PC-9 (cell line): Measurements from ENCODE around the gene PLAU. TPM values are rescaled to one million over a fixed set of nuclear protein-coding genes. Genes with fewer than 3 reads are reported as not detected.
"Not testable (repeated sequence)": the region's sequence is repeated elsewhere in the genome, so short reads cannot be mapped to it uniquely, and the experiment has no call there.

Experiments used
- BruUV-seq: library from RNA; stranded (reverse); fragments of 400-500 nt; replicated peaks from 2 replicates; lab custom pipeline; 2021; lab: Mats Ljungman, UMichigan
- CTCF ChIA-PET: fragments of 300-600 bp; sonication (Branson Sonifier 250); formaldehyde crosslinking; loops from one replicate; lab custom pipeline; 2022; ENCODE audit warnings: antibody characterized with exemption; lab: Charles Lee
- POLR2A ChIA-PET: fragments of 300-600 bp; sonication (Branson Sonifier 250); formaldehyde crosslinking; loops from one replicate; lab custom pipeline; 2022; ENCODE audit warnings: antibody characterized with exemption; ENCODE audit not compliant: unreplicated experiment; lab: Charles Lee
- DNase-seq, 2 experiments: peaks; one replicate each; pipeline versions ENCODE4 v3.0.0 to v3.0.0-alpha.2; 2015 to 2022; ENCODE audit warnings: mixed read lengths in 1 of 2
- H2AFZ ChIP-seq: fragments of 200-600 bp; sonication (generic); 2 replicates; pipeline ENCODE4 v1.8.1; 2017; ENCODE audit warnings: antibody characterized with exemption
- H3F3A ChIP-seq: fragments of 200-600 bp; sonication (generic); 2 replicates; pipeline ENCODE4 v1.8.1; 2017; ENCODE audit warnings: antibody characterized with exemption, mild to moderate bottlenecking, low read depth; ENCODE audit not compliant: insufficient read depth
- H3K27ac ChIP-seq: fragments of 200-600 bp; sonication (generic); 2 replicates; pipeline ENCODE4 v1.6.1; 2016; ENCODE audit warnings: mixed run types
- H3K27me3 ChIP-seq: fragments of 200-600 bp; sonication (generic); 2 replicates; pipeline ENCODE4 v1.6.1; 2016; ENCODE audit warnings: low read depth, mixed run types; ENCODE audit not compliant: insufficient read depth
- H3K36me3 ChIP-seq: fragments of 200-600 bp; sonication (generic); 2 replicates; pipeline ENCODE4 v1.6.1; 2016; ENCODE audit warnings: low read depth, mixed run types
- H3K4me1 ChIP-seq: fragments of 200-600 bp; sonication (generic); replicated peaks from 2 replicates; pipeline ENCODE4 v1.6.1; 2016; ENCODE audit warnings: mixed run types; ENCODE audit not compliant: insufficient read depth
- H3K4me2 ChIP-seq: fragments of 200-600 bp; sonication (generic); 2 replicates; pipeline ENCODE4 v1.6.1; 2017; ENCODE audit warnings: mixed run types
- H3K4me3 ChIP-seq: fragments of 200-600 bp; sonication (generic); 2 replicates; pipeline ENCODE4 v1.6.1; 2016; ENCODE audit warnings: mixed run types
- H3K79me2 ChIP-seq: fragments of 200-600 bp; sonication (generic); 2 replicates; pipeline ENCODE4 v1.6.1; 2017; ENCODE audit warnings: low read depth, mixed run types
- H3K9me2 ChIP-seq: fragments of 200-600 bp; sonication (generic); 2 replicates; pipeline ENCODE4 v1.8.1; 2017; ENCODE audit warnings: mild to moderate bottlenecking; ENCODE audit not compliant: insufficient read depth
- H3K9me3 ChIP-seq: fragments of 200-600 bp; sonication (generic); 2 replicates; pipeline ENCODE4 v1.8.1; 2016; ENCODE audit warnings: low read depth; ENCODE audit not compliant: insufficient read depth
- H4K20me1 ChIP-seq: fragments of 200-600 bp; sonication (generic); 2 replicates; pipeline ENCODE4 v1.8.1; 2017; ENCODE audit not compliant: insufficient read depth
- EZH2 ChIP-seq: fragments of 200-600 bp; sonication (generic); IDR thresholded peaks from 2 replicates; pipeline ENCODE4 v1.8.0; 2017; ENCODE audit warnings: antibody characterized with exemption, low read depth
- intact Hi-C: fragments of 100-400 bp; cut with micrococcal nuclease; formaldehyde crosslinking; loops from one replicate; pipeline ENCODE4 v1.10.0; 2022; ENCODE audit not compliant: unreplicated experiment
- total RNA-seq: library from RNA; stranded (reverse); gene quantifications from 2 replicates; pipeline ENCODE4 v1.2.3, GENCODE V29; 2021
- TF ChIP-seq, protein P1 (sequence below): fragments of 200-600 bp; sonication (generic); conservative IDR thresholded peaks from 2 replicates; pipeline ENCODE4 v1.6.1; 2017; ENCODE audit warnings: mixed run types, antibody characterized with exemption, mild to moderate bottlenecking, moderate library complexity

The PLAU gene
- total RNA-seq, 1 experiment from 2014 or later, result 90.3 TPM

- no peaks in the 10 kb centered on the region for H3K36me3 ChIP-seq
- H3K4me3 ChIP-seq, result no peak overlapping the region
- no peak for TF ChIP-seq EZH2
- TF ChIP-seq, protein P1, sequence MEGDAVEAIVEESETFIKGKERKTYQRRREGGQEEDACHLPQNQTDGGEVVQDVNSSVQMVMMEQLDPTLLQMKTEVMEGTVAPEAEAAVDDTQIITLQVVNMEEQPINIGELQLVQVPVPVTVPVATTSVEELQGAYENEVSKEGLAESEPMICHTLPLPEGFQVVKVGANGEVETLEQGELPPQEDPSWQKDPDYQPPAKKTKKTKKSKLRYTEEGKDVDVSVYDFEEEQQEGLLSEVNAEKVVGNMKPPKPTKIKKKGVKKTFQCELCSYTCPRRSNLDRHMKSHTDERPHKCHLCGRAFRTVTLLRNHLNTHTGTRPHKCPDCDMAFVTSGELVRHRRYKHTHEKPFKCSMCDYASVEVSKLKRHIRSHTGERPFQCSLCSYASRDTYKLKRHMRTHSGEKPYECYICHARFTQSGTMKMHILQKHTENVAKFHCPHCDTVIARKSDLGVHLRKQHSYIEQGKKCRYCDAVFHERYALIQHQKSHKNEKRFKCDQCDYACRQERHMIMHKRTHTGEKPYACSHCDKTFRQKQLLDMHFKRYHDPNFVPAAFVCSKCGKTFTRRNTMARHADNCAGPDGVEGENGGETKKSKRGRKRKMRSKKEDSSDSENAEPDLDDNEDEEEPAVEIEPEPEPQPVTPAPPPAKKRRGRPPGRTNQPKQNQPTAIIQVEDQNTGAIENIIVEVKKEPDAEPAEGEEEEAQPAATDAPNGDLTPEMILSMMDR, result no peak
- H3K4me2 ChIP-seq, result peak overlapping the region; percentile 39
- H3K4me1 ChIP-seq, result peaks cover 100% of the 10 kb centered on the region
- H3F3A ChIP-seq, result peaks cover 70% of the 10 kb centered on the region
- no peaks in the 10 kb centered on the region for H3K27me3 ChIP-seq
- H2AFZ ChIP-seq, result no peak overlapping the region
- no peaks in the 10 kb centered on the region for H3K79me2 ChIP-seq
- intact Hi-C loops, result no loop called here
- BruUV-seq, result no TSS peak
- ChIA-PET POLR2A (no interaction called here), CTCF (interaction anchor here (0.5 to 1.0 kb wide), 3 partner anchors 47 to 189 kb away, joined by 3 read pairs; no protein-coding TSS in a partner anchor)
- H3K9me2 ChIP-seq, result no peaks in the 10 kb centered on the region
- H3K9me3 ChIP-seq, result no peaks in the 10 kb centered on the region
- DNase-seq, result peak in 1 of 2 experiments; percentile 70
- peak overlapping the region; percentile 97 for H3K27ac ChIP-seq
- H4K20me1 ChIP-seq, result no peaks in the 10 kb centered on the region
These were observed 18.5 kb upstream of the PLAU start for GRCh38 chr10:73892310-73893030.

GRCh38 chr10:73893426-73893825, 17.5 kb upstream of the PLAU start:
- no TSS peak for BruUV-seq
- CTCF ChIA-PET, result interaction anchor here (1.2 to 1.5 kb wide), 2 partner anchors 9 to 14 kb away, joined by 3 to 4 read pairs; no protein-coding TSS in a partner anchor
- no peaks in the 10 kb centered on the region for H3K79me2 ChIP-seq
- H3K27ac ChIP-seq, result peak overlapping the region; percentile 97
- no peaks in the 10 kb centered on the region for H3K36me3 ChIP-seq
- no peaks in the 10 kb centered on the region for H3K9me2 ChIP-seq
- H3K27me3 ChIP-seq, result no peaks in the 10 kb centered on the region
- TF ChIP-seq, protein P1, result no peak
- no peak for TF ChIP-seq EZH2
- peak; percentile 76 for DNase-seq
- intact Hi-C loops, result no loop called here
- POLR2A ChIA-PET, result interaction anchor here (0.6 to 0.7 kb wide), 2 partner anchors 13 to 115 kb away, joined by 3 to 5 read pairs; no protein-coding TSS in a partner anchor
- peak overlapping the region; percentile 39 for H3K4me2 ChIP-seq
- no peak overlapping the region for H2AFZ ChIP-seq
- peaks cover 100% of the 10 kb centered on the region for H3K4me1 ChIP-seq
- peaks cover 70% of the 10 kb centered on the region for H3F3A ChIP-seq
- no peaks in the 10 kb centered on the region for H4K20me1 ChIP-seq
- no peaks in the 10 kb centered on the region for H3K9me3 ChIP-seq
- H3K4me3 ChIP-seq, result no peak overlapping the region

DNA sequence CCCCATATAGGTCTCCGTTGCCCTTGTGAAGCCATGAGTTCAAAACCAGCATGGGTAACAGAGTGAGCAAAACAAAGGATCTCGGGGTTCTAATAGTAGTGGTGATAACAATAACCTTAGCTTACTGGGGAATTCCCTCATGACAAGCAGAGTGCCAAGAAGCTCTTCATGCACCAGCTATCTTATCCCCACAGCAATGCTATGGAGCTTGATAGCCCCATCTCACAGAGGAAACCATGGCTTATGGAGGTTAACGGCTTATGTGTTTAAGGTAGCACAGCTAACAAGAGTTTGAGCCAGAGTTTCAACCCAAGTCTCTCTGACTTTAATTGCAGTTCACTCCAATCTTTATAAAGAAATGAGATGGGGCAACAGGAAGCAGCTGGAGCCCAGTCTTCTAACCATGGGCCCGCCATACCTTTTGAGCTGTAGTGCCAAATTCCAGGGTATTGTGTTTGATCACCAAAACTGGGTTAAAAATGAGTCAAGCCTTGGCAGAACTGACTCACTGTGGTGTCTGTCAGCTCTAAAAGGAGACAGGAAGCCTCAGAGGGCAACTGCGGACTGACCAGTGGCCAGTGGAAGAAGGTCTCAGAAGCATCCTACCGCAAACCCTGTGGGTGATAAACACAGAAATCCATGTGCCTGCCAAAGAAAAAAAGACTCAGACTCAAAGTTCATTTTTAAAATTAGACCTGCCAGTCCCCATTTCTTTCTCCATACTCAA, 16.5 kb upstream of the PLAU start:
- POLR2A ChIA-PET, result interaction anchor here (0.5 to 0.9 kb wide), 6 partner anchors 11 to 1369 kb away, joined by 3 to 9 read pairs (median 4); no protein-coding TSS in a partner anchor
- peak; percentile 63 to 84 for DNase-seq

DNA sequence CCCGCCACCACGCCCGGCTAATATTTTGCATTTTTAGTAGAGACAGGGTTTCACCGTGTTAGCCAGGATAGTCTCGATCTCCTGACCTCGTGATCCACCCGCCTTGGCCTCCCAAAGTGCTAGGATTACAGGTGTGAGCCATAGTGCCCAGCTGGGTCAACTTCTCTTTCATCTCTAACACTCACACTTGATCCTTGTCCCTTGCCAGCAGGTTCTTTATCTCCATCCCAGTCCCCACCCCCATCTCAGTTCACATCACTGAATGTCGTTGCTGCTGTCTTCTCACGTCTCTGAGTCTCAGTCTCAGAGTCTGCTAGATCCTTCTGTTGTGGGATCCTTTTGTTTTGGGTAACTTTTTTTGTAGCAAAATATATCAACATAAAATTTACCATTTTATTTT, 15.6 kb upstream of the PLAU start:
- H3K4me3 ChIP-seq, H3K4me2 ChIP-seq, intact Hi-C loops, H2AFZ ChIP-seq, BruUV-seq, H3K79me2 ChIP-seq, DNase-seq, H3K36me3 ChIP-seq, H3K9me3 ChIP-seq, H4K20me1 ChIP-seq, H3K9me2 ChIP-seq, H3K27me3 ChIP-seq: not testable (repeated sequence)
- peaks cover 100% of the 10 kb centered on the region for H3K4me1 ChIP-seq
- CTCF ChIA-PET, result interaction anchor here (0.6 to 0.7 kb wide), 2 partner anchors 12 to 61 kb away, joined by 5 to 7 read pairs; no protein-coding TSS in a partner anchor
- POLR2A ChIA-PET, result interaction anchor here (0.7 kb wide), 1 partner anchor 176 kb away, joined by 3 read pairs; no protein-coding TSS in a partner anchor
- peak overlapping the region; percentile 97 for H3K27ac ChIP-seq
- H3F3A ChIP-seq, result peaks cover 72% of the 10 kb centered on the region

More for the DNA sequence above, 16.5 kb upstream of the PLAU start:
- no peaks in the 10 kb centered on the region for H4K20me1 ChIP-seq
- no peaks in the 10 kb centered on the region for H3K27me3 ChIP-seq
- H3K4me1 ChIP-seq, result peaks cover 100% of the 10 kb centered on the region
- H3K79me2 ChIP-seq, result no peaks in the 10 kb centered on the region
- H3K4me3 ChIP-seq, result no peak overlapping the region
- no peak overlapping the region for H2AFZ ChIP-seq
- TF ChIP-seq, protein P1, result no peak
- TF ChIP-seq EZH2, result no peak
- intact Hi-C loops, result no loop called here
- peak overlapping the region; percentile 39 for H3K4me2 ChIP-seq
- CTCF ChIA-PET, result interaction anchor here (0.5 to 1.5 kb wide), 4 partner anchors 8 to 62 kb away, joined by 3 to 9 read pairs (median 4); no protein-coding TSS in a partner anchor
- peak overlapping the region; percentile 97 for H3K27ac ChIP-seq
- H3F3A ChIP-seq, result peaks cover 72% of the 10 kb centered on the region
- BruUV-seq, result TSS peak; percentile 51
- no peaks in the 10 kb centered on the region for H3K9me3 ChIP-seq
- no peaks in the 10 kb centered on the region for H3K36me3 ChIP-seq
- H3K9me2 ChIP-seq, result no peaks in the 10 kb centered on the region
